SK-N-SH treated with all-trans-retinoic acid at 6 μM for 48 hours (cell line): ENCODE results near the gene DCT.

Source experiments
- BACH2 ChIP-seq: fragments of 250-450 bp; sonication (Bioruptor Pico); IDR thresholded peaks from 2 replicates; pipeline ENCODE4 v1.9.0; 2021; ENCODE audit warnings: mild to moderate bottlenecking, borderline replicate concordance
- POU6F1 ChIP-seq: fragments of 250-450 bp; sonication (Bioruptor Pico); IDR thresholded peaks from 2 replicates; pipeline ENCODE4 v1.8.0; 2021; ENCODE audit warnings: low read depth, mild to moderate bottlenecking, moderate library complexity, borderline replicate concordance

DNA sequence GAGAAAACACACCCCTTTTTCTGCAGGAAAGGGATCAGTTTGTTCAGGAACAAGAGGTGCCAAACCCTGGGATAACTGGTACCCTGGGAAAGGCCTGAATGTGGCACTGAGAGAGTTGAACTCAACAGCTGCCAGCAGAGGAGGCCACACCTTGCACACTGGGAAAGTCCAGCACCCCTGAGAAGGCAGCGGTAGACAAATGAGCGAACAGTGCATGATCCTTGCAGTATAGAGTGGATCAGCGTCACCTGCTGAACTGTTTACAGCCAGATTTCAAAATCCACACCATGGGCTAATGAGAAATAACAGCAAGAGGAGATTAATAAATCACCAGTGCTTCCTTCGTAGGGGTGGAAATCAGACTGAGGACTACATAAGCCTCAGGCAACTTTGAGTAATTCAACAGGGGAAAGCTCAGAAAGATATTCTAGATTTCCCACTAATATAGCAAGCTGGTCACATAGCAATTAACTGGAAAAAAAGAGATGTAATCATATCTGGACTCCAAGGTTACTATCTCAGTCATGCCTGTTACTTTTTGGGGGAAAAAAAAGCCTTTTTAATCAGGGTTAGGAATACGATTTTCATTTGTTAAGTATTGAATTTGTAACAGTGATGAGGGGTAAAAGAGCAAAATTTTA lies 52.0 kb downstream of the DCT start:
- TF ChIP-seq BACH2 (CRISPR knock-in tag) (no peak), POU6F1 (no peak)
